Frontal cortex (tissue), 4 donors: ENCODE measurements around the gene PRKAR2A. TPM values are rescaled to one million over a fixed set of nuclear protein-coding genes. Genes with fewer than 3 reads are reported as not detected.
"Not testable (repeated sequence)": the region's sequence is repeated elsewhere in the genome, so short reads cannot be mapped to it uniquely, and the experiment has no call there.

Experiments used
- DNase-seq, 2 donors: peaks; one replicate each; pipeline ENCODE4 v3.0.0; 2012; ENCODE audit warnings: low spot score in 2 of 2
- FAIRE-seq: peaks from 2 replicates; lab custom pipeline; 2012; peaks lifted over from hg19 to GRCh38; lab: Jason Lieb, UNC
- total RNA-seq: library from RNA; depleted of rRNA; stranded (reverse); fragments of >200 nt; gene quantifications from one replicate; pipeline ENCODE4 v1.2.3, GENCODE V29; 2014
- donor health status: control.
- donor health status: control.
- donor health status: control.

The PRKAR2A gene
- total RNA-seq, 1 donor from 2014 or later = 32.2 TPM

GRCh38 chr3:48788544-48789162, 59.0 kb downstream of the PRKAR2A start:
- DNase-seq = no peak
- no peak for FAIRE-seq

GRCh38 chr3:48784426-48785120, 63.1 kb downstream of the PRKAR2A start:
- DNase-seq = no peak
- no peak for FAIRE-seq

GRCh38 chr3:48783304-48783703, 64.4 kb downstream of the PRKAR2A start:
- FAIRE-seq (no peak), DNase-seq (no peak)

- DNase-seq (no peak), FAIRE-seq (no peak)
These were observed 65.6 kb downstream of the PRKAR2A start for GRCh38 chr3:48782046-48782445.

- DNase-seq, FAIRE-seq: not testable (repeated sequence)
These were observed 69.1 kb downstream of the PRKAR2A start for GRCh38 chr3:48778565-48778964.

GRCh38 chr3:48776854-48777253, 70.8 kb downstream of the PRKAR2A start:
- DNase-seq (no peak), FAIRE-seq (no peak)

- no peak for DNase-seq
- no peak for FAIRE-seq
These were observed 77.5 kb downstream of the PRKAR2A start for GRCh38 chr3:48770192-48770502.

GRCh38 chr3:48765376-48765775, 82.3 kb downstream of the PRKAR2A start:
- FAIRE-seq (no peak), DNase-seq (no peak)

- DNase-seq = no peak
- no peak for FAIRE-seq
These were observed 84.9 kb downstream of the PRKAR2A start for GRCh38 chr3:48762816-48763215.

GRCh38 chr3:48759991-48760540, 87.6 kb downstream of the PRKAR2A start:
- FAIRE-seq, DNase-seq: not testable (repeated sequence)

- DNase-seq, FAIRE-seq: not testable (repeated sequence)
These were observed 88.1 kb downstream of the PRKAR2A start for GRCh38 chr3:48759531-48759930.

- DNase-seq (no peak), FAIRE-seq (no peak)
These were observed 88.6 kb downstream of the PRKAR2A start for GRCh38 chr3:48759071-48759470.

GRCh38 chr3:48756640-48757039, 91.0 kb downstream of the PRKAR2A start:
- DNase-seq = no peak
- no peak for FAIRE-seq

- DNase-seq = no peak
- no peak for FAIRE-seq
These were observed 96.8 kb downstream of the PRKAR2A start for GRCh38 chr3:48750856-48751255.

GRCh38 chr3:48748754-48749153, 98.9 kb downstream of the PRKAR2A start:
- DNase-seq = no peak
- FAIRE-seq = no peak

GRCh38 chr3:48747706-48748105, 100.0 kb downstream of the PRKAR2A start:
- no peak for DNase-seq
- FAIRE-seq = no peak

GRCh38 chr3:48747015-48747615, 100.6 kb downstream of the PRKAR2A start:
- DNase-seq = no peak
- FAIRE-seq = peak; percentile 94

- FAIRE-seq = no peak
- no peak for DNase-seq
These were observed 103.9 kb downstream of the PRKAR2A start for GRCh38 chr3:48743773-48744172.

GRCh38 chr3:48741226-48741625, 106.4 kb downstream of the PRKAR2A start:
- FAIRE-seq, DNase-seq: not testable (repeated sequence)

- DNase-seq (peak; percentile 78 to 87), FAIRE-seq (no peak)
These were observed 107.5 kb downstream of the PRKAR2A start for GRCh38 chr3:48739955-48740823.
